GM10266 (cell line): ENCODE results near the gene PIWIL4.
"Not testable (repeated sequence)": the region's sequence is repeated elsewhere in the genome, so short reads cannot be mapped to it uniquely, and the experiment has no call there.

Experiments
- DNase-seq: peaks from one replicate; pipeline ENCODE4 v3.0.0; 2012; ENCODE audit errors: extremely low spot score
- CTCF ChIP-seq: IDR thresholded peaks from 2 replicates; pipeline ENCODE4 v1.5.1; 2012; ENCODE audit warnings: mild to moderate bottlenecking, low read depth; ENCODE audit not compliant: control insufficient read depth, insufficient read depth; ENCODE audit errors: missing control alignments

PIWIL4 gene

GRCh38 chr11:94597896-94598295, 30.7 kb downstream of the PIWIL4 start:
- no peak for DNase-seq
- TF ChIP-seq CTCF, result peak; percentile 42

- no peak for DNase-seq
- TF ChIP-seq CTCF, result no peak
These were observed 32.3 kb downstream of the PIWIL4 start for GRCh38 chr11:94599510-94599909.

GRCh38 chr11:94602430-94603372, 35.5 kb downstream of the PIWIL4 start:
- no peak for TF ChIP-seq CTCF

GRCh38 chr11:94603587-94603986, 36.4 kb downstream of the PIWIL4 start:
- DNase-seq, result no peak
- no peak for TF ChIP-seq CTCF

More at GRCh38 chr11:94602430-94603372, 35.5 kb downstream of the PIWIL4 start:
- DNase-seq, result no peak

GRCh38 chr11:94604482-94604881, 37.3 kb downstream of the PIWIL4 start:
- TF ChIP-seq CTCF, result no peak
- no peak for DNase-seq

- no peak for DNase-seq
- no peak for TF ChIP-seq CTCF
These were observed 46.0 kb downstream of the PIWIL4 start for GRCh38 chr11:94613120-94613519.

- DNase-seq, result peak; percentile 53
- peak; percentile 70 for TF ChIP-seq CTCF
These were observed 56.1 kb downstream of the PIWIL4 start for GRCh38 chr11:94623120-94623735.

GRCh38 chr11:94625422-94625821, 58.3 kb downstream of the PIWIL4 start:
- DNase-seq, result not testable (repeated sequence)

GRCh38 chr11:94627003-94627560, 59.9 kb downstream of the PIWIL4 start:
- not testable (repeated sequence) for DNase-seq
